ENCODE measurements around the gene ADGRA3.
"Not testable (repeated sequence)": the region's sequence is repeated elsewhere in the genome, so short reads cannot be mapped to it uniquely, and the experiment has no call there.

The ADGRA3 gene

DNA sequence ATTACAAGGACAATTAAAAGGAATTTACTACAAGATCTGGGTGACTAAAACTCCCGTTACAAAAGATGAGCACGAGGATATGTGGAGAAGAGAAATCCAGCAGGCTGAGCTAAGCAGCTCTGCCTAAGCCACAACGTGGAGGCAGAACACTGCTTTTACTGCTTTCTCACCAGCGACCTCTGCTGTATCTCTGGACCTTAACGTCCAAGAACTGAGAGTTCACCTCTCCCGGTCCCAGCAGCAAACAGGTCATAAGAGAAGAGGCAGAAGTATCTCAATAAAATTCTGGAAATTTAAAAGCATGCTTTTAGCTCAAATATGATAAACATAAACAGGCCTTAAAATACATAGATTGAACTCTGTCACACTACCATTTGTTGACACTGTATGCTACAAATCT, 81.0 kb downstream of the ADGRA3 start:
- DNase-seq (ENCODE audit: low spot score) = no peak

DNA sequence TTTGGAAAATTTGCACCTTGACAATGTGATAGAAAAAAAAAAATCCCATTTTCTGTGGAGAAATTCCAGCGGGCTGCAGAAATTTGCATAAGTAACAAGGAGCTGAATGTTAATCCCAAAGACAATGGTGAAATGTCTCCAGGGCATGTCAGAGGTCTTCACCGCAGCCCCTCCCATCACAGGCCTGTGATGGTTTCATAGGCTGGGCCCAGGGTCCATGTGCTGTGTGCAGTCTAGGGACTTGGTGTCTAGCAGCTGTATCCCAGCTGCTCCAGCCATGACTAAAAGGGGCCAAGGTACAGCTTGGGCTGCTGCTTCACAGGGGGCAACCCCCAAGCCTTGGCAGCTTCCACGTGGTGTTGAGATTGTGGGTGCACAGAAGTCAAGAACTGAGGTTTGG, 85.2 kb downstream of the ADGRA3 start:
- no peak for DNase-seq (ENCODE audit: low spot score)

DNA sequence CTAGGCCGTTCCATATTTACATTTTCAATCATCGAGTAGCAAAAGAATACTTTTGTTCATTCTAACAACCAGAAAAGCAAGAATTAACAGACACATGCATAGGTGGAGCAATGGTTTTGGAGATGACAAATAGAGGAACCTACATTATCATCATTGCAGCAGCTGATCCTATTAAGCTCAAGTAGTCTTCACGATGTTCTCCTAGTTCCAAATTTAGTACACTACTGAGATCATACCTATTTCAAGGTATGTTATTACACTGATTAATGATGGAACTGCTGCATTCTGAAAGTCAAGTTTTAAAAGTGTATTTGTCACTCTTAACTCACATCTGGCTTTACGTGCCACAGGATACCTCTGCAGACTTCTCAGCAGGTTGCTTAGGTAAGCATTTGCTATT, 87.4 kb downstream of the ADGRA3 start:
- DNase-seq (ENCODE audit: low spot score) = no peak

DNA sequence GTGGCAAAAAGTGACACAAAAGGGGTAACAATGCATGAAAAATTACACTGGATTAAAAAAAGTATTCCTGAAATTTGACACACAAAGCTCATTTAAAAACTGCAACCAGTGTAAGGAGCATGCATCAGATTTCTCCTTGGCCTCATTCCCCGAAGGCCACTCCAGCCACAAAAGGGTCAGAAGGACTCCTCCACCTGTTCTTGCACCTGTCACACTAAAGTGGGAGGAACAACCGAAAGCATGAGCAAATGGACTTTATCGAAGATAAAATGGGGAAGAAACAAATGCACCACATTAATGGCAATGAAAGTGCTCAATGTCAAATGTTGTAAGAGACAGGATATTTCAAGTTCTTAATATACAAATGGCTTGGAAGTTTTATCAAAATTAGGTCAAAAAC, 88.2 kb downstream of the ADGRA3 start:
- no peak for DNase-seq (ENCODE audit: low spot score)

DNA sequence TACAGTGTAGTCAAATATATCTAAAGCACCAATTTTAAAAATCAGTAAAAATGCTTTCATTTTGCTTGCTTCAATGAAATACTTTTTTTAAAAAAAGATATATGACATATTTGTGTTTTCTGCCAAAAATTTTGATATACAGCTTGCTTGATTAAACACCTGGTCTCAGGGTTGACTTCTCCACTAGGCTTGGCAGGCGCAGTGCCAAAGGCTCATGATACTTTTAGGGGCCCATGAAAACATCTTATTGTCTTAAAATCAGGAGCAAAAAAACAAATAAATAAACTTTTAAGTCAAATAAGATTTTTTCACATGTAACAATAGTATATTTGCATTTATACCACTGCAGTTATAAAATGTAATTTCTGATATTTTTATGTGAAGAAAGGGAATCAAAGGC, 95.6 kb downstream of the ADGRA3 start:
- DNase-seq (ENCODE audit: low spot score) = no peak

DNA sequence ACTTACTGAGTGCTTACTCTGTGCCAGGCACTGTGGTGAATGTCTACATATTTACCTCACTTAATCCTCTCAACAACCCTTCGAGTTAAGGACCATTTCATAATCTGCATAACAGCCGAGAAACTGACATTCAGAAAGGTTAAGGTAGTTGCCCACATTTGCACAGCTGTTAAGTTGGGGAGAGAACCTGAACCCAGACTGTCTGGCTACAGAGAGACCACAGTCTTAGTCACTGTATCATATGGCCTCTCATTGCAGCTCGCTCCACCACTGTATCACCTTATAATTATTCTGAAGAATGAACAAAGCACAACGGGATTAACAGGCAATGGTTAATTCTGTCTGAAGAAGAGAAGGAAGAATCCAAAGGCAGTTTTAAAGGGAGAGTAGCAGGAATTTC, 98.5 kb downstream of the ADGRA3 start:
- no peak for DNase-seq (ENCODE audit: low spot score)

DNA sequence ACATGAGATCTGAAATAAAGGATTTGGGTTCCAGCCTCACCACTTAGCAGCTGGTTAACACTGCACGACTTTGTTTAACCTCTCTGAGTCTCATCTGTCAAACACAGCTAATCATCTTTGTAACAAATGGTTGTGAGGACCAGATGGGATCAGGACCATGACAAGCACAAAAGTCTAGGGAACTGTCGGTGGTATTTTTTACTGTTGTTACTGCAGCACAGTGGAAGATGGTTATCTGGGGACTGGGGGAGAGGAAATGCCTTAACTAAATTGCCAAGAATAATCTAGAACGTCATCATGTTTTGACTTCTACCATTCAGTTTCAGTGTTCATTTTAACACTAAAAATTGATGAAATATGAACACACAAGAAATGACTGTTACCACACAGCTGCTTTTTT, 99.5 kb downstream of the ADGRA3 start:
- DNase-seq (ENCODE audit: low spot score) = no peak

DNA sequence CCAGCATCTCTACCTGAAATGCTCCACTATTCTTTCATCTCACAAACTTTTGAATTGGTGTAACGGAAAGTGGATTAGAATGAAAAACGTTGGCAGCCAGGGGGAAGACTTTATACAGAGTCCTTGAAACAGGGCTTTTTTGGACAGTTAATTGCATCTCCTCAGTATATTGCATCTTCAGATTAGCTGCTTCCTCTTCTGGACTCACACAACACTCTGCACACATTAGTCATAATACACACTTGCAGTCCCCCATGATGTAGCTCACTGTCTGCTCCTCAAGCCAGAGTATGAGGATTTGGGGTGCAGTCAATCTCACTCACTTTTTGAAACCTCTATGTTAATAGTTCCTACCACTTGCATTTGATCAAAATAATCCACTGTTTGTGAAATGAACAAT, 101.0 kb downstream of the ADGRA3 start:
- DNase-seq (ENCODE audit: low spot score) = no peak

DNA sequence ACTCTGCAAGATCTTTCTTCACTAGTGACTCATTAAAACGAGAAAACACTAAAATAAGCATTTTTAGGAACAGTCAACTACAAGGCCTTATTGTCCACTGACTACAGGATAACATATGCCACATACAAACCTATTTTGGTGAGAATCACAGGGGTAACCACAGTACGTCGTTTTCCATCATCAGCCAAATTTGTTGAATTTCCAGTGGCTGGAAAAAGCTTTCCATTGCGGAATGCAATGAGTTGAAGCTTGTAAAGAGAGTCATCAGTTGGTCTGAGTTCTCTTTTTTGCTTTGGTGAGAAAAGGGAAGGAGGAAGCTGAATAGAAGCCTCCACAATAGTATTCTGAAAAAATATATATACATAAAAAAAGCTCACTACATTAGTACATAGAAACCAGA, 102.4 kb downstream of the ADGRA3 start:
- DNase-seq (ENCODE audit: low spot score) = no peak

DNA sequence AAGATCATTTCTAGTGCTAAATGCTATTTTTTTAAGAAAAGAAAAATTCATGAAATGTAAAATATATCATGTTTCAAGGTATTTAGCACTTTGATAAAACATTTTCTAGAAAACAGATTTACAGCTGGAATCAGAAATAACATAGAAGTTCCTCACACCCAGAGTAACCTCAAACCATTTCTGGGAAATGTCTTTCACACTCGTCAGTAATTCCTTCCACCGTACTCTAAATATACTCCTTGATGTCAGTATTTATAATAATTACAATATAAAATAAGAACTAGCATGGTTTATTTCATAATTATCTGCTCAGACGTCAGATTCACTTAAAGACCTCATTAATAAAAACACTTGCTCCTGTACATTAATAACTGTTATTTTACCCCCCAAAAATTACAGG, 103.9 kb downstream of the ADGRA3 start:
- DNase-seq (ENCODE audit: low spot score) = no peak

DNA sequence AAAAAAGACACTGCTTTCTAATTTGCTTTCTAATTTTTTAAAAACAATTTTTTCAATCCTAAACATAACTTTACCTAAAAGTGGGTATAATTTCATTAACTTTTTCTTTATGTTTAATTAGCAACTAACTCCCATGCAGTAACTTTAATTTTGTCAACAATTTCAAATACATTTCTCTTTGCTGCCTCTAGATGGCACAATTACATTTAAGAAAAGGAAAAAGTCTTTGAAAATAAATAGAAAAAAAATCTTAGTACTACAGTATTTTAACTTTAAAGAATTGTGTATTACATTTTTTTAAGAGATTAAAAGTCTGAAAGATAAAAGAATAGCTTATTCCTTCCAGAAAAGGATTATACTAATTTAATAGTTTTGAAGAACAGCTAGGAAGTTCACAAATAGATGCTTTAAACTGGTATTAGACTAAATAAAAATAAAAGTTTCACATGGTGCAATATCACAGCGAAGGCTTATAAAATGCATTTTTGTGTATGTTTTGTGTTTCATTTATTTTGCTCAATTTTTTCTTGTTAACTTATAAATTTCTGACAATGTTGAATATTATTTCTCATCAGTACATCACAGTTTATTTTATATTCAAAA, 105.1 kb downstream of the ADGRA3 start:
- no peak for DNase-seq (ENCODE audit: low spot score)

DNA sequence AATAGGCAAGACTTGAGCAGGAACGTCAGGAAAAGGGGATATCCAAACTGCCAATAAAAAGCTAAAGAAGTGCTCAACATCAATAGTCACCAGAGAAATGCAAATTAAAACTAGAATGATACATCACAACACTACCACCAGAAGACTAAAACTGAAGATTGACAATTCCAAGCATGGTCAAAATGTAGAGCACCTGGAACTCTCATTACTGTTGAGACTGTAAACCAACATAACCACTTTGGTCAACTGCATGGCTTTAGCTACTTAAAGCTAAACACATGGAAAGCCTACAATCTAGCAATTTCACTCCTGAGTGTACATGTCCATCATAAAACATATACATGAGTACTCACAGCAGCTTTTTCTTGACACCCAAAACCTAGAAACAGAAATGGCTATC, 107.4 kb downstream of the ADGRA3 start:
- no peak for DNase-seq (ENCODE audit: low spot score)

DNA sequence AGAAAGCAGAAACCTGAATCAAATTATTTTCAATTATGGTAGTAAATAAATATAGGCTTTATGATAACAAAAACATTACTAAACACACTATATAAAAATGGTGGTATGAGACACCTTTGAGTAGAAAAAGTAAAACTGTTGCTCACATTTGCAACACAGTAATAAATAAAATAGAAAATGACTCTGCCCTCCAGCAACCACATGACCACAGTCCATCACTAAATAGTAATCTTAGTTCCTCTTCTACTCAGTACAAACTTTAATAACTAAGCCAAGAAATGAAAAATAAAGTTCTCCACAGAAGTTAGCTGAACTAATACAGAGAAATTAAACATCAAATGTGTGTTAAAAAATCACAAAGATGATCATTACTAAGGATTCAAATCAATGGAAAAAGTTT, 108.5 kb downstream of the ADGRA3 start:
- DNase-seq (ENCODE audit: low spot score) = no peak

DNA sequence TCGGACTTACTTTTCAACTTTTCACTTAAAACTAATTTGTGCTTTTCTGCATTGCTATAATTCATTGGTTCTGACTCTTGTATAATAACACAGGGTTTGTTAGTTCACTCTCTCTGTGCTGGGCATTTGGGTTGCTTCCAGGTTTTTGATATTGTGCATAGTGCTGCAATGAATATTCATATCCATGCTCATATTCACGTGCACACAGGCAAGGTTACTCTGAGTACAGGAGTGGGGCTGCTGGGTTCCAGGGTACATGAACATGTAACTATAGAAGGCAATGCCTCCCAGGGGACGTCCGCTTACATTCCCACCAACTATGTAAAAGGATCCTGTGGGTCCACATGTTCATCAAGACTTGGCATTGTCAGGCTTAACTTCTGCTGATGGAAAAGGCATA, 117.2 kb downstream of the ADGRA3 start:
- no peak for DNase-seq (ENCODE audit: low spot score)

DNA sequence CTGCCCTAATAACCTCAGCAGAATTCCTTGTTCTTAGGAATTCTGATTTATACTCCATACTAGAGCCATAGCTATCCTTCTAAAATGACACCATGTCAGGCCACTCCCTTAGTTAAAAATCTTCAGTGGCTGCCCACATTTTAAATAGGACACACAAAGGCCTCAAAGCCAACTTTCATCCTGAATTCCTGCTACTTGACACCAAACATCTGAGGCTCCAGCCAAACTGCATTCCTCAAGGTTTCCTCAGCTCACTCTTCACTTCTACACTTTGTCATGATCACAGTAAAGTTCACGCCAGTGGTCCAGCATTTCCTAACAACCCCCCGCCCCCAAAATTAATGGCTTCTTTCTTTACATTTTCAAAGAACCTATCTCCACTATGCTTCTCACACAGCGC, 124.3 kb downstream of the ADGRA3 start:
- no peak for DNase-seq (ENCODE audit: low spot score)

DNA sequence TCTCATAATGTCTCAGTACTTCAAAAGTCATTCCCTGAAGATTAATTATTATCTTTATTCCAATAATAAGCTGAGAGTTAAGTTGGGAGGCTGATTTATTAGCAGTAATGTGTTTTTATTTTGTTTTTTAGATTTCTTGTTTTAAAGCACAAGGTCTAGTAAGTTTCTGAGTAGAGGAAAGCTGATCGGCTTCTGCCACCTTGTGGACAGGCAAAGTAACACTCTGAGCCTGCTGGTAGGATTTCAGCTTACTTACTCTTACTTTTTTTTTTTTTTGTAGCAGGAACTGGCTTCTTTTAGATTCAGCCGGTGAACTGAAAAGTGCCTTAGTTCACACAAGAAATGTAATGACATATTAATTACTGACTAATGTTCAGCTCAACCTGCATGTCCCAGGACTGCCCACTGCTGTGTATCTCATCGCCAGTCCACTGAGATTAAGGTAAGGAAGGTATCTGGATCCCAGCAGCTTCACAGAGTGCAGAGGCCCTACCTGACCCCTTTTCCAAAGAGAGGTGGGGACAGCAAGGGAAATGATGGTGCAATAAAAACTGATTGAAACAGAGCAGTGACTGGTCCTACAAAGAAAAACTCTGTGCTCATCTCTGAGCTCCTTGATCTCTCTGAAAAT, 126.5 kb downstream of the ADGRA3 start:
- peak; percentile 24 for DNase-seq (ENCODE audit: low spot score)

DNA sequence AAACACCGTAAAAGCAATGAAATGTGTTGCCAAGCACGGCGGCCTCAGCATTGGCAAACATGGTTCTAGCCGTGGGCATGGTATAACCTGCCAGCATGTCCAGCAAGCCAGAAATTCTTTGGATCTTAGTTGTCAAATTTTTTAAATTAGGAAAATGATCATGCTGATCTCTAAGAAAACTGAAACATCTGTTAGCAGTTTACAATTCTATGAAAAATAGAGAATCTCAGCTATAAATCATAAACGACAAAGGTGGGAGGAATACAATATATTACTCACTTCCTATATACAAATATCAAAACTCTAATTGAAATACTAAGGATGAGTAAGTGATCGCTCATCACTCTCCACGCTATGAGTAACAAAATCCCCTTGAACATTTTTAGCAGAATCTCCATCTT, 130.3 kb downstream of the ADGRA3 start:
- no peak for DNase-seq (ENCODE audit: low spot score)

DNA sequence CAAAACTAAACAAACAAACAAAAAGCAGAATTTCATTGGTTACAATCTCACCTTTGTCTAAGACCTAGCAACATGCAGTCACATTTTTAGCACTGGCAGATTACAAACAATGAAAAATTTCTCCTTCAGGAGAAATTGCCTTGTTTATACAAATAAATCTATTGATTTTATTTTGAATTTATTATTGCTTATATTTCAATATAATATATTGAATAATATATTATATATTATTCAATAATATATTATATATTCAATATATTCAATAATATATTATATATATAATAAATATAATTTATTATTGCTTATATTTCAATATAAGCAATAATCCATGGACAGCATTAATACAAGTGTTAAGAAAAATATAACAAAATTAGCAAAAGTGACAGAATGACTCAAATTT, 131.7 kb downstream of the ADGRA3 start:
- DNase-seq (ENCODE audit: low spot score) = no peak

DNA sequence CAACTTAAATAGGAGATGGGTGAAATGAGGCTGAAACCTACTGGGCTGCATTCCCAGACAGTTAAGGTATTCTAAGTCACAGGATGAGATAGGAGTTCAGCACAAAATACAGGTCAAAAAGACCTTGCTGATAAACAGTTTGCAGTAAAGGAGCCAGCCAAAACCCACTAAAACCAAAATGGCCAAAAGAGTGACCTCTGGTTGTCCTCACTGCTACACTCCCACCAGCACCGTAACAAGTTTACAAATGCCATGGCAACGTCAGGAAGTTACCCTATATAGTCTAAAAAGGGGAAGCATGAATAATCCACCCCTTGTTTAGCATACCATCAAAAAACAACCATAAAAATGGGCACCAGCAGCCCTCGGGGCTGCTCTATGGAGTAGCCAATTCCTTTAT, 133.7 kb downstream of the ADGRA3 start:
- DNase-seq (ENCODE audit: low spot score) = not testable (repeated sequence)

DNA sequence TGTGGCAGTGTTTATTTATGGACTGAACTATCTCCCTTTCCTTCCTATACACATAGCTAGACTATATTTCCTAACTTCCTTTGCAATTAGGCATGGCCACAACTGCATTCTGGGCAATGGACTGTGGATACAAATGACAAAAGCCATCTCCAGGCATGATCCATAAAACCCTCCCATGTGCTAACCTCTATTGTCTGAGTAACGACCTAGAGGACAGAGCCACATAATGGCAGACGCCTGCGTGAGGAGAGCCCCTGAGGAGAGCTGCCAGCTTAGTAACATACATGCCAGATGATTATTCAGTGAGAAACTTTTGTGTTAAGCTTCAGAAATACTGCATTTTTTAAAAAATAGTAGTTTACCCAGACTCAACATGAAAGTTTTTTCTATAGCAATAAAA, 142.9 kb downstream of the ADGRA3 start:
- DNase-seq (ENCODE audit: low spot score) = no peak

DNA sequence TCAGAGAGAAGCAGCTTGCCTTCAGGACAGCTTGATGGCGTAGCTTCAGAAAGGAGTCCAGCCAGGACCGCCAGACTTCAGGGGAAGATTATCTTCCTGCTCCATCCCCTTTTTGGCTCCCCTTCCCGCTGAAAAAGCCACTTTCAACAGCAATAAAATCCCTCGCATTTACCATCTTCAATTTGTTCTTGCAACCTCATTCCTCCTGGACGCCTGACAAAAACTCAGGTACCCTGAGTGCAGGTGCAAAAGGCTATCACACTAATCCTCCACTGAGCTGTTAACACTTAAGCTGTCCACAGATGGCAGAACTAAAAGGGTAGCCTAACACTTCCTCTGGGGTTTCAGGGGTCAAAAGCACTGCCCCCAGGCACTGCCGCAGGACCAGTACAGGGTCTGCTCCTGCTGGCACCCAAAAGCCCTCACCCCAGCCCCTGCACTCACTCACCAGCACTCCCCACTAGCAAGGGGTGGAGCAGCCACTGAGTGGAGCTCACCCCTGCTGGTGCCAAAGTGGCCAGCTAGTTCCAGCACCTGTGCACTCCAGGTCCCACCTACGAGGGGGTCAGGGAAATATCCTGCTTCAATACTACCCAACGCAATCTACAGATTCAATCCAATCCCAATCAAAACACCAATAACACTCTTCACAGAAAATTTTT, 145.8 kb downstream of the ADGRA3 start:
- no peak for DNase-seq (ENCODE audit: low spot score)

DNA sequence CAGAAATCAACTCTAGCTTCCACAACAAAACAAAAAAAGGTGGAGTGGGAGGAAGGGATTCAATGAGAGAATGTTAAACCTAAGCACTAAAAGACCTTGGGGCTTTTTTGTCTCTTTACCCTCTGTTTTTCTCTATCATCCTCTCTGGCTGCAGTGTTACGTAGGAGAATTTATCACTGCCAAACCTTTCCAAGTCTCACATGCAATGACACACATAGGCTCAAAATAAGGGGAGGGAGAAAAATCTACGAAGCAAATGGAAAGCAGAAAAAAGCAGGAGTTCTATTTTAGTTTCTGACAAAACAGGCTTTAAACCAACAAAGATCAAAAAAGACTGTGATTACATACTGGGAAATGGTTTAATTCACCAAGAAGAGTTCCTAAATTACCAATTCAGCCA, 152.1 kb downstream of the ADGRA3 start:
- DNase-seq (ENCODE audit: low spot score) = no peak

DNA sequence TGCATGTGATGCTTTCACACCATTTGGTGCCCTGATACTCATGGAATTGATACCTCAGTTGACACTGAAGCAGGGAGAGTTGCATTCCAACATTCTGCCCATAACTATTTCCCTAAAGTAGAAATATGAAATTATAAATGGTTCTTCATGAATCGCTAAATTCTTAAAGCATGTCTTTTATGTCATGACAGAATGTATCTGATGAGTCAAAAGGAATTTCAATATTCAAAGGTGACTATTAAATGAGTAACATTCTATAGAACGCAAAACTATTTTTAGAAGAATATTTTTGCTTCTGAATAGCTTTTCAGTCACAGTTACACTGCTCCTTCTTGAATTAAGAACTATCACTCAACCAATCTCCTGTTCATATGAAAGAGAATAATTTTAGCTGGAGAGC, 152.8 kb downstream of the ADGRA3 start:
- no peak for DNase-seq (ENCODE audit: low spot score)

All from hepatic stellate cell (primary cell).